ENCODE data around the gene DPF1. TPM values are rescaled to one million over a fixed set of nuclear protein-coding genes. Genes with fewer than 3 reads are reported as not detected.

DPF1 gene
- total RNA-seq, 1 donor from 2014 or later: 4.0 TPM

- H2AFZ ChIP-seq (ENCODE audit: low read depth, low read length): no peak overlapping the region
- TF ChIP-seq EZH2 (IDR thresholded peaks at IDR 0.05; ENCODE audit: insufficient read depth, low read length): no peak
- TF ChIP-seq, protein P1, sequence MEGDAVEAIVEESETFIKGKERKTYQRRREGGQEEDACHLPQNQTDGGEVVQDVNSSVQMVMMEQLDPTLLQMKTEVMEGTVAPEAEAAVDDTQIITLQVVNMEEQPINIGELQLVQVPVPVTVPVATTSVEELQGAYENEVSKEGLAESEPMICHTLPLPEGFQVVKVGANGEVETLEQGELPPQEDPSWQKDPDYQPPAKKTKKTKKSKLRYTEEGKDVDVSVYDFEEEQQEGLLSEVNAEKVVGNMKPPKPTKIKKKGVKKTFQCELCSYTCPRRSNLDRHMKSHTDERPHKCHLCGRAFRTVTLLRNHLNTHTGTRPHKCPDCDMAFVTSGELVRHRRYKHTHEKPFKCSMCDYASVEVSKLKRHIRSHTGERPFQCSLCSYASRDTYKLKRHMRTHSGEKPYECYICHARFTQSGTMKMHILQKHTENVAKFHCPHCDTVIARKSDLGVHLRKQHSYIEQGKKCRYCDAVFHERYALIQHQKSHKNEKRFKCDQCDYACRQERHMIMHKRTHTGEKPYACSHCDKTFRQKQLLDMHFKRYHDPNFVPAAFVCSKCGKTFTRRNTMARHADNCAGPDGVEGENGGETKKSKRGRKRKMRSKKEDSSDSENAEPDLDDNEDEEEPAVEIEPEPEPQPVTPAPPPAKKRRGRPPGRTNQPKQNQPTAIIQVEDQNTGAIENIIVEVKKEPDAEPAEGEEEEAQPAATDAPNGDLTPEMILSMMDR (IDR thresholded peaks at IDR 0.05; ENCODE audit: insufficient read depth, low read depth, low read length): no peak
- H3K79me2 ChIP-seq (ENCODE audit: insufficient read depth, low read length): no peaks in the 10 kb centered on the region
- Mint-ChIP-seq H3K4me1 (ENCODE audit: low read depth, unreplicated experiment) (no peaks in the 10 kb centered on the region), H3K4me3 (ENCODE audit: unreplicated experiment) (no peak overlapping the region), H3K9me3 (ENCODE audit: unreplicated experiment) (no peaks in the 10 kb centered on the region), H3K27me3 (ENCODE audit: low read depth, unreplicated experiment) (no peaks in the 10 kb centered on the region), H3K36me3 (ENCODE audit: low read depth, unreplicated experiment) (peaks cover 5% of the 10 kb centered on the region), H3K27ac (ENCODE audit: unreplicated experiment) (no peak overlapping the region)
- H3K27me3 ChIP-seq (ENCODE audit: insufficient read depth, low read length): no peaks in the 10 kb centered on the region
- H3K9me3 ChIP-seq (ENCODE audit: insufficient read depth, low read depth, low read length): no peaks in the 10 kb centered on the region
- H3K9ac ChIP-seq (ENCODE audit: low read length): no peak overlapping the region
- DNase-seq (ENCODE audit: low read depth) (no peak), FAIRE-seq (no peak)
- peaks cover 4% of the 10 kb centered on the region for H3K36me3 ChIP-seq (ENCODE audit: insufficient read depth, low read length)
- no peak overlapping the region for H3K4me3 ChIP-seq (ENCODE audit: insufficient read depth, low read depth, low read length)
- H3K4me1 ChIP-seq (ENCODE audit: insufficient read depth, low read length): peaks cover 5% of the 10 kb centered on the region
- H3K27ac ChIP-seq (ENCODE audit: low read depth, low read length): no peak overlapping the region
- H3K4me2 ChIP-seq (ENCODE audit: low read length): no peak overlapping the region
- peaks cover 12% of the 10 kb centered on the region for H4K20me1 ChIP-seq (ENCODE audit: insufficient read depth, low read length)
Observed at GRCh38 chr19:38172001-38172400, 52.0 kb downstream of the DPF1 start.

DNA sequence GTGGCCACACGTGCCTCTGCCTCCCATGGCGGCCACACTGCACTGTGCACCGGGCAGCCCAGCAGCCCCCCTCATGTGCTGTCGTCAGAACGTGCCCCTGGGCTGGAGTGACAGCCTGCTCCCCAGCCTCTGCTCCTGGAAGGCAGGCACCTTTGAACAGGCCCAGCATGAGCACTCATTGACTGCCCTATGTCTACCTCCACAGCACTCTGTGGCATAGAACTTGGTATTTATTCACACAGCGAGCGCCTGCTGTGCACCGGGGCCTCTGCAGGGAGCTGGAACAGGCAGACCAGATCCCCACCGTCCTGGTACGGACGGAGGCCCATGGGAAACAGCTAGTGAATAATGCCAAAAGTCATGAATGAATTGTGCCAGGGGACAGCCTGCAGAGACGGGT is 53.7 kb downstream of the DPF1 start:
- H3K4me1 Mint-ChIP-seq (ENCODE audit: low read depth, unreplicated experiment): no peaks in the 10 kb centered on the region
- Histone ChIP-seq H3K4me1 (ENCODE audit: insufficient read depth, low read length) (peaks cover 5% of the 10 kb centered on the region), H3K79me2 (ENCODE audit: insufficient read depth, low read length) (no peaks in the 10 kb centered on the region), H3K27ac (ENCODE audit: low read depth, low read length) (no peak overlapping the region), H3K36me3 (ENCODE audit: insufficient read depth, low read length) (peaks cover 4% of the 10 kb centered on the region), H3K9ac (ENCODE audit: low read length) (no peak overlapping the region), H2AFZ (ENCODE audit: low read depth, low read length) (no peak overlapping the region), H3K9me3 (ENCODE audit: insufficient read depth, low read depth, low read length) (no peaks in the 10 kb centered on the region), H3K4me3 (ENCODE audit: insufficient read depth, low read depth, low read length) (no peak overlapping the region), H3K4me2 (ENCODE audit: low read length) (no peak overlapping the region), H3K27me3 (ENCODE audit: insufficient read depth, low read length) (no peaks in the 10 kb centered on the region), H4K20me1 (ENCODE audit: insufficient read depth, low read length) (peaks cover 10% of the 10 kb centered on the region)
- no peak overlapping the region for H3K27ac Mint-ChIP-seq (ENCODE audit: unreplicated experiment)
- FAIRE-seq (no peak), DNase-seq (ENCODE audit: low read depth) (no peak)
- H3K4me3 Mint-ChIP-seq (ENCODE audit: unreplicated experiment): no peak overlapping the region
- no peaks in the 10 kb centered on the region for H3K9me3 Mint-ChIP-seq (ENCODE audit: unreplicated experiment)
- no peak for TF ChIP-seq EZH2 (IDR thresholded peaks at IDR 0.05; ENCODE audit: insufficient read depth, low read length)
- TF ChIP-seq, protein P1 (IDR thresholded peaks at IDR 0.05; ENCODE audit: insufficient read depth, low read depth, low read length): no peak
- H3K27me3 Mint-ChIP-seq (ENCODE audit: low read depth, unreplicated experiment): no peaks in the 10 kb centered on the region
- H3K36me3 Mint-ChIP-seq (ENCODE audit: low read depth, unreplicated experiment): peaks cover 5% of the 10 kb centered on the region

GRCh38 chr19:38168637-38169036 is 55.4 kb downstream of the DPF1 start:
- Histone ChIP-seq H3K4me2 (ENCODE audit: low read length) (no peak overlapping the region), H3K27ac (ENCODE audit: low read depth, low read length) (no peak overlapping the region), H3K9ac (ENCODE audit: low read length) (no peak overlapping the region), H3K27me3 (ENCODE audit: insufficient read depth, low read length) (no peaks in the 10 kb centered on the region), H3K4me3 (ENCODE audit: insufficient read depth, low read depth, low read length) (no peak overlapping the region), H3K9me3 (ENCODE audit: insufficient read depth, low read depth, low read length) (no peaks in the 10 kb centered on the region), H3K4me1 (ENCODE audit: insufficient read depth, low read length) (peaks cover 2% of the 10 kb centered on the region), H3K36me3 (ENCODE audit: insufficient read depth, low read length) (peaks cover 8% of the 10 kb centered on the region), H4K20me1 (ENCODE audit: insufficient read depth, low read length) (peaks cover 6% of the 10 kb centered on the region), H2AFZ (ENCODE audit: low read depth, low read length) (no peak overlapping the region), H3K79me2 (ENCODE audit: insufficient read depth, low read length) (no peaks in the 10 kb centered on the region)
- Mint-ChIP-seq H3K9me3 (ENCODE audit: unreplicated experiment) (no peaks in the 10 kb centered on the region), H3K27ac (ENCODE audit: unreplicated experiment) (no peak overlapping the region), H3K4me1 (ENCODE audit: low read depth, unreplicated experiment) (no peaks in the 10 kb centered on the region), H3K4me3 (ENCODE audit: unreplicated experiment) (no peak overlapping the region), H3K27me3 (ENCODE audit: low read depth, unreplicated experiment) (no peaks in the 10 kb centered on the region), H3K36me3 (ENCODE audit: low read depth, unreplicated experiment) (peaks cover 14% of the 10 kb centered on the region)
- FAIRE-seq (no peak), DNase-seq (ENCODE audit: low read depth) (no peak)
- TF ChIP-seq, protein P1 (IDR thresholded peaks at IDR 0.05; ENCODE audit: insufficient read depth, low read depth, low read length): no peak
- no peak for TF ChIP-seq EZH2 (IDR thresholded peaks at IDR 0.05; ENCODE audit: insufficient read depth, low read length)

All from astrocyte (in vitro differentiated cells and primary cell).